HG02870 (cell line): ENCODE results near the gene CDCP1.
"Not testable (repeated sequence)": the region's sequence is repeated elsewhere in the genome, so short reads cannot be mapped to it uniquely, and the experiment has no call there.

ENCODE experiments used
- ATAC-seq: cut with Tn5 transposase; IDR thresholded peaks from one replicate; pipeline ENCODE4 v1.9.1; 2021; ENCODE audit warnings: mild to moderate bottlenecking, moderate library complexity; ENCODE audit not compliant: unreplicated experiment

CDCP1 gene

DNA sequence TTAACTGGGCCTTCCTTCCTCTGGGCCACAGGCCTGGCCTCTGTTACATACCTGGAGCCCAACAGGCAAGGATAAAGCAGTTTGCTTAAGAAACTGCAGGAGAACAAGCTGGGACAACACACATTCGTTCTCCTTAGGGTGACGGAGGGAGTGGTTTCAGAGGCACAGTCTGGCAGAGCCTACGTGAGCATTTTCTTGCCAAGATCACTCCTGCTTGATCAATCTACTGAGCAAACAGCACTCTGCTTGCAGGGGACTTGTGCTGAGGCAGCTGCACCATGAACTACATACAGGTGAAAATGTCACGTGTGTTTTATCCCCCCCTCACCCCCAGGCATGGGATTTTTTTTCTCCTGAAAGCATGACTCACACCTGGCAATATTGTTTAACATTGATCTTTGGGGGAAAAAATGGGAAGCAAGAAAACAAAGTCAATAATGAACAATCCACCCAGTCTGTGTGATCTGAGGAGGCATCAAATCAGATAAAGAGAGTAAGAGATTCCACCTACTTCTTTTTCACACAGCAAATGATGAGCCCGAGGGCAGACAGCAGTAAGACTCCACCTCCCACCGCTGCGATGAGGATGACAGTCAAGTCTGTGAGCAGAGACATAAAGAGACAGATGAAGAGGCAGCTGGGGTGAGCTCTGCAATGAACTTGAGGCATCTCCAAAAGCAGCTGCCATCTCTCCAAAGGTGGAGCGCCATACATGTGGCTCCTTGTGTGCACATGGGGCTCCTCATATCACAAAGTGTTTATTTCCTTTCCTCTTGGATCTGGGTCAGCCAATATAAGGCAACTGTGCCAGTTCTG lies 57.4 kb downstream of the CDCP1 start:
- no peak for ATAC-seq

DNA sequence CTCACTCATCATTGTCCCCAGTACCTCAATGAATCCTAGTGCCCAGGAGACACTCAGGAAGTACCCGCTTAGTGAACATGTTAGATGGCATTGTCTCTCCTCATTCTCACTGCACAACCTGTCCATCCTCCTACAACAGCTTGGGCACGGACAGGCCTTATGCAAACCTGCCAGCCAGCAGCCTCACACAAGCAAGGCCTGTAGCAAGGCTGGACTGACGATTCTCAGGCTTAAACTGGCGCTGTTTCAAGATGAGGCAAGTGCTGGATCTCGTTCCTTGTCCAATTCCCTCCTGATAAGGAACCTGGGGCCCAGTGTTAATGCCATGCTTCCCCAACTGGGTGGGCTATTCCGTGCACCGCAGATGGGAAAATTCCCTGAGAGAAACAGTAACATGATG lies 59.0 kb downstream of the CDCP1 start:
- no peak for ATAC-seq

DNA sequence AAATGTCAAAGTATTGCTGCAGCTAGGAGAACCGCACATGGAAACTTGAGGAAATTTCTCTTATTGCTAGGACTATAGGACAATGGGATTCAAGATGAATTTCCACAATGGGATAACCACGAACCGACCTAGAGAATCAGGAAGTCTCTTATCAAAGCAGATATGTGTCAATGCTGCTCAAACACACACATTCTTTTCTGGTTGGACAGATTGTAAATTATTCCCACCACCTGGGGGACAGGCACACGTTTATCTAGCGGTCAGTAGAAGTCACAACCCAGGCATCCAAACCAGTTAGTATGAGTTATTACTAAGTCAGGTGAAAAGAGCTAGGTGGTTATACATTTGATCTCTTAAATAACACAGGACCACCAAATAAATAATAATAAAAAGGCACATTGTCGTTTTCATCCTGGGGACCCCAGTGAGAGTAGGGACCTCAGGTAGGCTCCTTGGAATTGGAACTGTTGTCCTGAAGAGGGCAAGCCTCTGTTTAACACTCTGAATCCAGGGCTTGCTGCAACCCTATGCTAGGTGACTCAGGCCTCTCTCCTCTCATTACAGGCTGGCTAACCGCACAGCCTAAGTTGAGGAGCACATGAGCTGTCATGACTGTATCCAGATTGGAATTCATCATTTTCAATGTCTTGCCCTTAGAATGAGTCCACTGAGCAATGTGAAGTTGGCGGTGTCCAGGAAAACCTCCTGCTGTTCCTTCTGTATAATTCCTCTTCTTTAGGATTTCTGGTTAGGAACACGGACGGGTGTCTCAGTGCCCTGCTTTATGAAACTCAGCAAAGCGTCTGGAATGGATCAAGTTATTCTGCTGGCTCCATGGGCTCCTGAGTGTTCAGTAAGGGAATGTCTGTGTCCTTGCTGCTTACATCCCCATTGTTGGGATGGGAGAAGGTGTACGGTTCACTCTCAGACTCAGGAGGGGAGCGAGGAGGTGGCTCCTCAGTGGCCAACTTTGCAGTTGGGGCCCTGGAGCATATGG lies 61.1 kb downstream of the CDCP1 start:
- ATAC-seq = no peak

DNA sequence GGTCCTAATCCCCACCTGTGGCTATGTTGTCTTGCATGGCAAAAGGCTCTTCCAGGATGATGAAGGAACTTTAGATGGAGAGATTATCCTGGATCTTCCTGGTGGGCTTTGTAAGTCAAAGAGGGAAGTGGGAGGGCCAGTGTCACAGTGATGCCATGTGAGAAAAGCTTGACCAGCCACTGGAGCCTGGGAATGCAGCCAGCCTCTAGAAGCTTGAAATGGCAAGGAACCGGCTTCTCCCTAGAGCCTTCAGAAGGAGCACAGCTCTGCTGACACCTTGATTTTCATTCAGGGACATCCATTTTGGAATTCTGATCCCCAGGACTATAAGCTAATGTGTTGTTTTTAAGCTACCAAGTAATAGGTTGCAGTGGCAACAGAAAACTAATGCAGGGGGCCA lies 61.8 kb downstream of the CDCP1 start:
- no peak for ATAC-seq

DNA sequence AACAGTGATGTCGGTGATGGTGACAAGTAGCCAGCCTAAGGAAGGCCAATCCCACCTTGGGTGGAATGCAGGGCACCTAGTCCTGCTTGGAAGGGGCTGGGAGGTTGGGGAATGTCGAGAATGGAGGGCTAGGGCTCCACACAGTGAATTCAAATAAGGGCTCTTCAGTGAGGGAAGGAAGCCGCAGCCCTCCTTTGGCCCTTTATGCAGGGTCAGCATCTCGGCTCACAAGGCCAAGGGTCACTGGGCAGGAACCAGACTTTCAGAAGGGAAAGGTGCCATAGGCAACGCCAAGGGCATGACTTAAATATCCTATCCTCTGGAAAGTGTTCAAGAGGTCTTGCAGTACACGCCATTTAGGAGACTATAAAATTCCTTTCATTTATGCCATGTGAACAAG lies 63.2 kb downstream of the CDCP1 start:
- no peak for ATAC-seq

DNA sequence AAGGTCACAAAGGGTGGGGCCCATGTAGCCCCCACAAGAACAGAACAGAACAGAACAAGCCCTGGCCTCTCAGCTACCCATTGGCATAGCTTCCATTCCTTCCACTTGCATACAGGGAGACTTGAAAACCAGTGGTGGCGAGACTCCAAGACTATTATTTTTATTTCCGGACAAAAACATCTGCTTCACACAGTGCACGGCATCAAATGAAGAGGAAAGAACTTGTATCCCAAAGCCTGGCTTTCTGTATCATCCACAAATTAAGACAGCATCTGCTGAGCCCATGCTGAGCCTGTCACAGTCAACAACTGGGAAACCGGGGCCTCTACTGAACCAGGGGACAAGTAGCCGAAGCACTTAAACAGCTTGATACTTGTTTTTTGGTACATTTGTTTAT lies 64.0 kb downstream of the CDCP1 start:
- ATAC-seq = no peak

DNA sequence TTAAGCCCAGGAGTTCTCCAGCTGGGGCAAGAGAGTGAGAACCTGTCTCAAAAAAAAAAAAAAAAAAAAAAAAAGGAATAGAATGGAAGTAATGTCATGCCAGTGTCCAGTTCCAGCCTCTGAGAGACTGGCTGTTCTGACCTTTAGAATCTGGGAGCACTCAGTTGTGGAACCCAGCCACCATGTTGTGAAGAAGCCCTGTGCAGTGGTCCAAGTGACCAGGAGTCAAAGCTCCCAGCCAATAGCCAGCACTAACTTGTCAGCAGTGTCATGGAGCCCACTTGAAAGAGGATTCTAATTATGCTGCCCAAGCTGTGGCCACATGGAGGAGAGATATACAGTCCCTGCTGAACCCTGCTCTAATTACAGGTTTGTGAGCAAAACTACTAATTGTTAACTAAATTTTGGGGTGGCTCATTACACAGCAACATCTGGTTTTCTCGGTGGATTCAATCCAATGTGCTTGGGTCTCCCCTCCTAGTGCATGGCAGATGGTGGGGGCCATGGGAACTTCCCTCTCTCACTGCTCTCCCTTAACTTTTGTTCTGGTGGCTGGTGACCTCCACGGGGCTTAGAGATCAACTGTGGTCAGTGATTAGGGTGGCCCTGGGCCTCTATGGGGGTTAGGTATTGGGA lies 64.6 kb downstream of the CDCP1 start:
- ATAC-seq = no peak

DNA sequence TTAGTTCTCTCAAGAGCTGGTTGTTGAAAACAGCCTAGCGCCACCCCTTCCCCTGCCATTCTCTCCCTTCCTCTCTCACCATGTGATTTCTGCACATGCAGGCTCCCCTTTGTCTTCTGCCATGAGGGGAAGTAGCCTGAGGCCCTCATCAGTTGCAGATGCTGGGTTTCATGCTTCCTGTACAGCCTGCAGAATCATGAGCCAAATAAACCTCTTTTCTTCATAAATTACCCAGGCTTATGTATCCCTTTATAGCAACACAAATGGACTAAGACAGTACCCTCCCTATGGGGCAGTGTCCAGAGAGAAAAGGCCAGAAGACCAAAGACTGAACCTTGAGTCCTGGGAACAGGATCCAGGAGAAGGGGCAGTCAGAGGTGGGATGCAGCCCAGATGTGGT lies 65.4 kb downstream of the CDCP1 start:
- ATAC-seq = no peak

- ATAC-seq = no peak
Measured at GRCh38 chr3:45079715-45080114, 66.5 kb downstream of the CDCP1 start.

GRCh38 chr3:45078910-45079522 lies 67.2 kb downstream of the CDCP1 start:
- no peak for ATAC-seq

DNA sequence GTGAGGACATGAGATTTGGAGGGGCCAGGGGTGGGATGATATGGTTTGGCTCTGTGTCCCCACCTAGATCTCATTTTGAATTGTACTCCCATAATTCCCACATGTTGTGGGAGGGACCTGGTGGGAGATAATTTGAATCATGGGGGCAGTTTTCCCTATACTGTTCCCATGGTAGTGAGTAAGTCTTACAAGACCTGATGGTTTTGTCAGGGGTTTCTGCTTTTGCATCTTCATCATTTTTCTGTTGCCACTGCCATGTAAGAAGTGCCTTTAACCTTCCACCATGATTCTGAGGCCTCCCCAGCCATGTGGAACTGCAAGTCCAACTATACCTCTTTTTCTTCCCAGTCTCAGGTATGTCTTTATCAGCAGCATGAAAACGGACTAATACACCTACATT lies 67.9 kb downstream of the CDCP1 start:
- ATAC-seq = not testable (repeated sequence)

GRCh38 chr3:45075821-45076625 lies 70.2 kb downstream of the CDCP1 start:
- ATAC-seq = no peak

- no peak for ATAC-seq
Measured at GRCh38 chr3:45071075-45071474, 75.1 kb downstream of the CDCP1 start.

GRCh38 chr3:45067941-45068340 lies 78.2 kb downstream of the CDCP1 start:
- ATAC-seq = no peak

GRCh38 chr3:45067486-45067885 lies 78.7 kb downstream of the CDCP1 start:
- no peak for ATAC-seq

DNA sequence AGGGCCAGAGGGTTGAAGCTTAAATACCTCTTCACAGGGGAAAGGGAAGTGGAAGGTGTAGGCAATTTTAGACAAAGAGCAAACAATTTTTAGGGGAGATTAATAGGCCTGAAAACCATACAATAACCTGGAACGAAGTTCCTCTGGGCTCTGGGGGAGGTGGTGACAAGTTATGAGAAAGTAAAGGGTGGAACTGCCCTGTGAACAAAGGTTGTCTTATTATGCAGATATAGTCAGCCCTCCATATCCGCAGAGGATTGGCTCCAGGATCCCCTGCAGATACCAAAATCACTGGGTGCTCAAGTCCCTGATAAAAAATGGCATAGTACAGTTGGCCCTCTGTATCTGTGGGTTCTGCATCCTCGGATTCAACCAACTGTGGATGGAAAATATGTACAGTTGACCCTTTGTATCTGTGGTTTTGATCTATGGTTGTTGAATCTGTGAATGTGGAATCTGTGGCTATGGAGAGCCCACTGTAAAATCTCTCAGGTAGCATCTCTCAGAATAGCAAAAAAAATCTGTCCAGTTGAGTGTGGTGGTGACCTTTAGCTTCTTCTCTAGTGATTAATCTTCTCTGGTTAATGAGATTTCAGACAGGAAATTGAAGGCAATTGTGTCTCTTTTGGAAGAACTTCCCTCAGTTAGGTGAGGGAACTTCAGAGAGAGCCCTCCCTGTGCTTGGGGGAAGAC lies 79.9 kb downstream of the CDCP1 start:
- no peak for ATAC-seq

GRCh38 chr3:45065373-45065720 lies 80.8 kb downstream of the CDCP1 start:
- ATAC-seq = no peak

GRCh38 chr3:45064512-45065372 lies 81.4 kb downstream of the CDCP1 start:
- no peak for ATAC-seq

GRCh38 chr3:45062697-45063070 lies 83.5 kb downstream of the CDCP1 start:
- ATAC-seq = no peak
